Stimulated activated CD8-positive, alpha-beta memory T cell treated with anti-CD3 and anti-CD28 coated beads, Interleukin-15, amount 100 ng/mL, for 48 hours (primary cell): ENCODE results near the gene MED26.
"Not testable (repeated sequence)": the region's sequence is repeated elsewhere in the genome, so short reads cannot be mapped to it uniquely, and the experiment has no call there.

Experiments used
- DNase-seq, 2 donors: peaks; one replicate each; pipeline ENCODE4 v3.0.0-alpha.2; 2020; ENCODE audit warnings: low read depth in 2 of 2

Gene MED26, protein sequence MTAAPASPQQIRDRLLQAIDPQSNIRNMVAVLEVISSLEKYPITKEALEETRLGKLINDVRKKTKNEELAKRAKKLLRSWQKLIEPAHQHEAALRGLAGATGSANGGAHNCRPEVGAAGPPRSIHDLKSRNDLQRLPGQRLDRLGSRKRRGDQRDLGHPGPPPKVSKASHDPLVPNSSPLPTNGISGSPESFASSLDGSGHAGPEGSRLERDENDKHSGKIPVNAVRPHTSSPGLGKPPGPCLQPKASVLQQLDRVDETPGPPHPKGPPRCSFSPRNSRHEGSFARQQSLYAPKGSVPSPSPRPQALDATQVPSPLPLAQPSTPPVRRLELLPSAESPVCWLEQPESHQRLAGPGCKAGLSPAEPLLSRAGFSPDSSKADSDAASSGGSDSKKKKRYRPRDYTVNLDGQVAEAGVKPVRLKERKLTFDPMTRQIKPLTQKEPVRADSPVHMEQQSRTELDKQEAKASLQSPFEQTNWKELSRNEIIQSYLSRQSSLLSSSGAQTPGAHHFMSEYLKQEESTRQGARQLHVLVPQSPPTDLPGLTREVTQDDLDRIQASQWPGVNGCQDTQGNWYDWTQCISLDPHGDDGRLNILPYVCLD

DNA sequence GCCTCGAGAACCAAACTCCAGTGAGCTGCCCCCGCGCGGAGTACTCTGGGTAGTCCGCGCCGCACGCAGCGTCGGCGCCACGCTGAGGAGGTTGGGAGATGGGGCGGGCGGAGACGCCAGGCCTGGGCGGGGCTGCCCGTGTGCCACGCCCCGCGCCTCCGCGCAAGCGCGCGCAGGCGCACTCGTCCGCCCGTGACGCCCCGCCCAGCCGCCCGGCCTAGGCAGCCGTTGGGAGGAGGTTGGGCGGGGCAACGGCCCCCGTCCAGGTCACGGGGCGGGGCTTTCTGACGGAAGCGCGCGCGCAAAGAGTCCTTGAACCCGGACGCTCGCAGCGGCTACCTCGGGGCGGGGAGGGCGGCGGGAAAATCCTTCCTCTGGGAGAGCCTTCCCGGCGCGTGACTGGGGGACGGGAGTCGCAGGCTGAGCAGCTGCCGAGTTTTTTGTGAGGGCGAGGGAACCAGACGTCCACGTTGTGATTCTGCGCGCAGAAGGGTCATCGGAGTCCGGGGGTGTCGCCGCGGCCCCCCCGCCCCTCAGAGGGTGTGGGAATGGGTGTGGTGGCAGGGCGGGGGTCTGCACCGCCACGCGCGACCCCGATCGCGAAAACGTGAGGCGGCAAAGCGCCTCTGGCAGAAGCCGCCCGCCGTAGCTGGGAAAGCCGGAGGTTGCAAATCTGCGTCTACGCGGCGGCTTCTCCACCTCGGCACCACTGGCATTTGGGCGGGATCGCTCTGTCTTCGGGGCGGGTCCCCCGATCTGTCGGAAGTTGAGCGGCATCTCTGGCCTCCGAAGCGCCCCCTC is at the start of gene MED26:
MED26 (minus strand) TSS at position 22 of the 801 bp plus-strand sequence. CDS start 261 bp downstream, outside the sequence.
- DNase-seq: peak; percentile 90 to 93

DNA sequence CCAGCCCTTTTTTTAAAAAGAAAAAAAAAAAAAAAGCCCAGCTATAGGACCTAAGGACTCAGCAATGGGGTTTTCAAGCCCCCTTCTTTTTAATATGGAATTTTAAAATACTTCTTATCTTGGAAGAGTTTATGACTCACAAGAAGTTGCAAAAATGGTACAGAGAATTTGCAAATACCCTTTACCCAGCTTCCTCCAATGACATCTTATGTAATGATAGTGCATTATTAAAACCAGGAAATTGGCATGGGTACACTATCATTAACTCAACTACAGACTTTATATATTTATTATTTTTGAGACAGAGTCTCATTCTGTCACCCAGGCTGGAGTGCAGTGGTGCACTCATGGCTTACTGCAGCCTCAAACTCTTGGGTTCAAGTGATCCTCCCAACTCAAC is 49.1 kb upstream of the MED26 start:
- no peak for DNase-seq

DNA sequence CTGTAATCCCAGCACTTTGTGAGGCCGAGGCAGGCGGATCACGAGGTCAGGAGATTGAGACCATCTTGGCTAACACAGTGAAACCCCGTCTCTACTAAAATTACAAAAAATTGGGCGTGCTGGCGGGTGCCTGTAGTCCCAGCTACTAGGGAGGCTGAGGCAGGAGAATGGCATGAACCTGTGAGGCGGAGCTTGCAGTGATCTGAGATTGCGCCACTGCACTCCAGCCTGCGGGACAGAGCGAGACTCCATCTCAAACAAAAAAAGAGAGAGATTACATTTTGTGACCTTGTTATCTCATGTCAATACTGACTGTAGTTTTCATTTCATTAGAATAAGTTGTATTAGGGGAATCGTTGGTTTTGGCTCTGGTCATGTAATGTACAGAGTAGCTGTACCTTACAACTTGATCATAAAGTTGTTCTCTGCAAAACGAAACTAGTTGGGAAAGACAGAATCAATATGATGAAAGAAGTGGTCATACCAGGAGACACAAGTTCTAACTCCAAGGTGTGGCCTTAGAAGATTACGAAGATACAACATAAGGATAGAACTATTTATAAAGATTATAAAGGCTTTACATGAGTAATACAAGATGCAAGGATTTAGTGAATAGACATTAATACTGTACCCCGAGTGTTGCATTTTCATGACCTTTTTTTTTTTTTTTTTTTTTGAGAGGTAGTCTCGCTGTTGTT is 48.2 kb upstream of the MED26 start:
- no peak for DNase-seq

DNA sequence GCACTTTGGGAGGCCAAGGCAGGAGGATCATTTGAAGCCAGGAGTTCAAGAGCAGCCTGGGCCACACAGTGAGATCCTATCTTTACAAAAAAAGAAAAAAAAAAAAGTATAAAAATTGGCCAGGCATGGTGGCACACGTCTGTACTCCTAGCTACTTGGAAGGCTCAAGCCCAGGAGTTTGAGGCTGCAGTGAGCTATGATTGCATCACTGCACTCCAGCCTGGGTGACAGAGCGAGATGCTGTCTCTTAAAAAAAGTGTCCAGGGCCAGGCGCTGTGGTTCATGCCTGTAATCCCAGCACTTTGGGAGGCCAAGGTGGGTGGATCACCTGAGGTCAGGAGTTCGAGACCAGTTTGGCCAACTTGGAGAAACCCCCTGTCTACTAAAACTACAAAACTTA is 45.8 kb upstream of the MED26 start:
- not testable (repeated sequence) for DNase-seq

DNA sequence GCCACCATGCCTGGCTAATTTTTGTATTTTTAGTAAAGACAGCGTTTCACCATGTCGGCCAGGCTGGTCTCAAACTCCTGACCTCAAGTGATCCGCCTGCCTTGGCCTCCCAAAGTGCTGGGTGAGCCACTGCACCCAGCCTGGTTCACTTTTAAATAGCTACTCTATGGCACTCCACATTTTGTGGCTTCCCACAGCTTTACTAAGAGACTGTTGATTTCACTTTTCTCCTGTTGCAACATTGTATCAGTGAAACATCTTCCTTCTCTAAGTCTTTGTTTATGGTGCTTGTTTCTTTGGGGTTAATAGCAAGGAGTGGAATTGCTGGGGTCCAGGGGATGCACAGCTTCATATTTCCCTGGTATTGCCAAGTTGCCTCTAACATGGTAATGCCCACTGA is 45.2 kb upstream of the MED26 start:
- no peak for DNase-seq

DNA sequence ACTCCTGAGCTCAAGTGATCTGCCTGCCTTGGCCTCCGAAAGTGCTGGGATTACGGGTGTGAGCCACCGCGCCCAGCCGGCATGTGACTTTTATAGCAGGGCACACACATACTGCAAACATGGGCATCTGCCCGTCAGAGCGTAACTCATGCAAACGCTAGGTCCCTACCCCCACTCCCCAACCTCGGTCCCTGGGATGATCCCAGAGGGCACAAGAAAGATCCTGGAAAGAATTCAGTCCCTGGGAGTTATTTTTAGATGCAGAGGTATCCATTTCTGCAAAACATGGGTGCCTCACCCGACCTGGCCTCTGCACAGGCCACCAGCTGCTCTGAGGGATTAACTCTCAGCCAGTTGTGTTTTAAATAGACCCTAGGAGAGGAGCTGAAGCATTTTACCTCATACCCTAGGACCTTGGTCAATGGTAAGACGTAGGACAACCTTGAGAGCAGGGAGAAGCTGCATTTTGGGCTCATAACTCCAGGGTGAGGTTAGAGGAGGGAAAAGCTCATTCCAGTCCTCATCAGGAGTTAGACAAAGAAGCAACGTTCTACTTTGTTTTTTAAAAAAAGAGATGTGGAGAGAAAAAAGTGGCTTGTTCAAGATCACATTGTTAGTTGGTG is 43.8 kb upstream of the MED26 start:
- DNase-seq: no peak

DNA sequence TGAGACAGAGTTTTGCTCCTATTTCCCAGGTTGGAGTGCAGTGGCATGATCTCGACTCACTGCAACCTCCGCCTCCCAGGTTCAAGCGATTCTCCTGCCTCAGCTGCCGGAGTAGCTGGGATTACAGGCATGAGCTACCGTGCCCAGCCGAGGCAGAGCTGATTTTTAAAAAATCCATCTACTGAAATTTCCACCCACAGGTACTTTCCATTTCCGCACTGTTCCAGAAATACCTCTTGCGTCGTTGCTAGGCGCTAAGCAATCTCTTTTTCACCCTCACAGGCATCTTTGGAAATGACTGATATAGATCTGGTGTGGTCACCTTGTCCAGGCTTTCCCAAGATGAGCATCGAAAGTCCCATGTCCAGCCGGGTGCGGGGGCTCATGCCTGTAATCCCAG is 42.3 kb upstream of the MED26 start:
- no peak for DNase-seq

DNA sequence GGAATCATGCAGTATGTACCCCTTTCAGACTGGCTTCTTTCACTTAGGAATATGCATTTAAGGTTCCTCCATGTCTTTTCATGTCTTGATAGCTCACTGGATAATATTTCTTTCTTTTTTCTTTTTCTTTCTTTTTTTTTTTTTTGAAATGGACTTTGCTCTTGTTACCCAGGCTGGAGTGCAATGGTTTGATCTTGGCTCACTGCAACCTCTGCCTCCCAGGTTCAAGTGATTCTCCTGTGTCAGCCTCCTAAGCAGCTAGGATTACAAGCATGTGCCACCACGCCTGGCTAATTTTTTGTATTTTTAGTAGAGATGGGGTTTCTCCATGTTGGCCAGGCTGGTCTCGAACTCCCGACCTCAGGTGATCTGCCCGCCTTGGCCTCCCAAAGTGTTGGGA is 40.7 kb upstream of the MED26 start:
- DNase-seq: not testable (repeated sequence)

DNA sequence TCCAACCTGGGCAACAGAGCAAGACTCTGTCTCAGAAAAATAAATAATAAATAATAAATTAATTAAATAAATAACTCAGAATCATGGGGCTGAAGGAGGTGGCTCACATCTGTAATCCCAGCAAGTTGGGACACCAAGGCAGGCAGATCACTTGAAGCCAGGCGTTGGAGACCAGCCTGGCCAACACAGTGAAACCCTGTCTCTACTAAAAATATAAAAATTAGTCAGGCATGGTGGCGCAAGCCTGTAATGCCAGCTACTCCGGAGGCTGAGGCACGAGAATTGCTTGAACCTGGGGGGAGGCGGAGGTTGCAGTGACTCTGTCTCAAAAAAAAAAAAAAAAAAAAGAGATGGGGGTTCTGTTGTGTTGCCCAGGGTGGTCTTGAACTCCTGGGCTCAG is 40.2 kb upstream of the MED26 start:
- no peak for DNase-seq

DNA sequence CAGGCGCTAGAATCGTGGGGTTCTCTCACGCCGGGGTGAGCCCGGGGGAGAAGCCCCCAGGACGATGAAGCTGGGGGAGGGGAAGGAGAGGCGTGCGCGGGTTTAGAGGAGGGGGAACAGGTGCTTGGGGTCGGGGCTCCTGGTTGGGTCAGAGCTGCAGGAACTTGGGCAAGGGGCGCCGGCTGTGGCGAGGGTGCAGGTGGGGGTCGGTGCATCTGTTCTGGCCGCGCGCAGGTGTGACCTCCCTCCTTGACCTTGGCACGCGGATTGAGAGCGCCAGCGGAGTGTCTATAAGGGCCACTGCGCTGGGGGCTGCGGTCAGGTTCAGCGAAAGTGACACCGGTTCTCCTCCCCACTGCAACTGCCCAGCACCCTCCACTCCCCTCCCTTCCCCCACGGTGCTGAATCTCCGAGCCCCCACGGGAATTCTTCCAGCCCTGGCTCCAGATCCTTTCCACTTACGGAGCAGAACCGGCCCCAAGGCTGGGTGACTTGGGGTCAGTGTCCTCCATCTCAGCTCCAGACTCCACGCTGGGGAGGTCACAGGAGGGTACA is 33.6 kb upstream of the MED26 start:
- DNase-seq: no peak

DNA sequence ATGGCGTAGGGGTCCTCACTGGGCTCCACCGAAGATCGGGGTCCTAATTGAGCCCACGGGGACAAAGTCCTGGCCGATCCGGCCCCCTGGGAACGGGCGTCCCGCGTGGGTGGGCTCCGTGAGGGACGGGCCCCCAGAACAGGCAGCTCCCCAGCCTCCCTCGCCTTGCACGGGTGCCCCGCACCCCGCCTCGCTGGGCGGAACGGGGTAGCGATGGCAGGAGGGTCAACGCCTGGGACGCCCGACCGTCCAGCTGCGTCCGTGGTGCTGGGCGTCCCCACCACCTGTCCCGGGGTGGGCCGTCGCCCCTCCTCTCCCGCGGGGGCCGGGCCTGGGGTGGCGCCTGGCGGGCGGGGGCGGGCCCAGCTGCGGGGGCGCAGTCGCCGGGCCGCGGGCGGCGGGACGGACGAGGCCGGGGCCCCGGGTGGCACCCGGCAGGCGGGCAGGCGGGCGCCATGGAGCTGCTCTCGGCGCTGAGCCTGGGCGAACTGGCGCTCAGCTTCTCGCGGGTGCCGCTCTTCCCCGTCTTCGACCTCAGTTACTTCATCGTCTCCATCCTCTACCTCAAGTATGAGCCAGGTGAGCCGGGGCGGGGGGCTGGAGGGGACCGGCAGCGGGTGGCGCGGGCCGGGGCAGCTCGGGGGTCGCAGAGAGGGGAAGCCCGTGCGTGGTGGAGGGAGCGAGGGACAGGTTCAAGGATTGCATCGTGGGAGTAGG is 32.9 kb upstream of the MED26 start, which contains the start of gene TMEM38A:
TMEM38A (plus strand) TSS at position 377 of the 717 bp plus-strand sequence; CDS start at position 456, 79 bp downstream.
- peak; percentile 8 to 25 for DNase-seq

DNA sequence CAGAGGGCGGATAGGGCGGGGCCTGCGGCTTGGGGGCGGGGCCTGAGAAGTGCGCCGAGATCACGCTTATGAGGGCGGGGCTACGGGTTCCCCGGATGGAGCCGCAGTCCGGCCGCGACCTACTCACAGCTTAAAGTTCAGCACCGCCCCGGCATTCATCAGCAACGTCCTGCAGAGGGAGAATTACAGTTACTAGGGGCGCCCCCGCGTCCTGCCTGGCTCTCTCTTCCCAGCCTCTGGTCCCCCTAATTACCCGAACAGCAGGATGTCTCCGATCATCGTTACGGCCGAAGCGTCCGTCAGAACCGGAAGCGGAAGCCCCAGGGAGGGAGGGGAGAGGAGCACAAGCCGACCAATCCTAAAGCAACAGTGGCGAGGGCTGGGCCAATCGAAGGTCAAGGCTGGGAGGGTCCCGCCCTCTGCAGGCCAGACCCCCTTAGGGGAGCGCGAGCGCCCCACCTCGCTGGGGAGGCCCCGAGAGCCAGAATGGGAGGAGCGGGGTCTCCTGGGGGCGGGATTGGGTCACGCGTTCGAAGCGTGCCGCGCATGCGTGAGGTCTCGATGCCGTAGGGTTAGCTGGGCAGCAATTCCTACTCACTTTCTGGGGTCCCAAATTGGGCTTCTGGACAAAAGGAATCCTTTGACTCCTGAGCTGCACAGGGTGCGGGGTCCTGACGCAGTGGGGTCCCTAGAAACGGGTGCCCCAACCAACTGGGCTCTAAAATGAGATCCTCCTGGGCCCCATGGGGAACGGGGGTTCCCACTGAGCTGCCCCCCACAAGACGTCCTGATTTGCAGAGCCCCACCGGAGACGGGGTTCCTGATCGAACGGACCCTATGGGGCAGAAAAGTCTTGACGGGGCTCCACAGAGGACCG is 32.1 kb upstream of the MED26 start, which contains the start of gene SMIM7:
SMIM7 (minus strand) TSS at position 313 of the 877 bp plus-strand sequence; CDS start at position 279, 34 bp downstream.
- peak; percentile 99 for DNase-seq

DNA sequence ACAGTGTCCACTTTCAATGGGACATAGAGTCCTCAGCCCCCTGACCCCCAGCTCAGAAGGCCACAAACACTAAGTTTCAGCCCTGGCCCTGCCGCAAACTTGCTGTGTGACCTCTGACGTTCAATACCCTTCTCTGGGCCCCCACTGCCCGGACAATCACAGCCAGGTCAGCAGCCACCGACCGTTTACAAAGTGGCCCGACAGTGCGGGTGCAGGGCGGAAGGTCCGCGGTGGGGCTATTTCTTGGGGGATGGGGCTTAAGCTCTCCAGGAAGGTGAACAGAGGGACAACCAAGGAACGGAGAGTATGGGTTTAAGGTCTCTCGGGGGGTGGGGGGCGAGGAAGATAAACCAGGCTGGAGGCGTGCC is 31.4 kb upstream of the MED26 start:
- no peak for DNase-seq

DNA sequence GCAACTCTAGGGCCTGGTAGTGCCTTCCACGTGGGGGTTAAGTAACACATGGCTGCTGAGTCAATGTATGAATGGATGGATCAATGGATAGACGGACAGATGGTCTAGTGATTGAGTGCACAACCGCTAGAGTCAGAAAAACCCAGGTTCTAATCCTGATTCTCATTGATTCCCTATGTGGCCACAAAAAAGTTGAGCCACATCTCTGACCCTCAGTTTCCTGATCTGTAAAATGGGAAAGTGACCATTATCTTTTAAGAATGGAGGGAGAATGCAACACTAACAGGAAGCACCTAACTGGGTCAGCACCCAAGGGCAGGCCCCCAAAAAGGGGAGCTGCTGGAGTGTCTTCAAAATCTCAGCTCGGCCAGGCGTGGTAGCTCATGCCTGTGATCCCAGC is 29.4 kb upstream of the MED26 start:
- DNase-seq: no peak

DNA sequence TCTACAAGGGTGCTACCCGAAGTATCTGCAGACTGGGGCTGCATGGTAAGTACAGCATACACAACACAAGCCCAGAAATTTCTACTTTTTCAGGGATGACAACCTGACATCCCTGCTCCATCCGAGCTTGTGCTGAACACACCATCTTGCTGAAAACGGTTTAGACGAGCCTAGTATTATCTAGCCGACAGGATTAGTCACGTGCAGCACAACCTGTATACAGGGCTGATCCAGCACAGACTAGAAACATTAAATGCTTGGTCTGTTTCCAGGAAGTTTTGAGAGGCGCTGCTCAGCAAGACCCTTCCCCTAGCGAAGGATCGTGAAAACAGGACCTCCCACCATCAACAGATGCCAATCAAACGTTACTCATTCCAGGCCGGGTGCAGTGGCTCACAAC is 27.7 kb upstream of the MED26 start:
- no peak for DNase-seq

DNA sequence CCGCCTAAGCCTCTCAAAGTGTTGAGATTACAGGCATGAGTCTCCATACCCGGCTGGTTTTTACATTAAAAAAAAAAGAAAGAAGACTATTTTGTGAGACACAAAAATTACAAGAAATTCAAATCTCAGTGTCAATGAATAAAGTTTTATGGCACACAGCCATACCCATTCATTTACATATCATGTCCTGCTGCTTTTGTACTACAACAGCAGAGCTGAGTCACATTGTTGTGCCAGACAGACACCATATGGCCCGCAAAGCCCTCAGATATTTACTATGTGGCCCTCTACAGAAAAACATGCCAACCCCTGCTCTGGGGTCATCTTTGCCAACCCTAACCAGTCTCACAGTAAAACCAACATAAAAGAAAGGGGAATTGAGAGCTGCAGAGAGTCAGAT is 26.6 kb upstream of the MED26 start:
- no peak for DNase-seq

DNA sequence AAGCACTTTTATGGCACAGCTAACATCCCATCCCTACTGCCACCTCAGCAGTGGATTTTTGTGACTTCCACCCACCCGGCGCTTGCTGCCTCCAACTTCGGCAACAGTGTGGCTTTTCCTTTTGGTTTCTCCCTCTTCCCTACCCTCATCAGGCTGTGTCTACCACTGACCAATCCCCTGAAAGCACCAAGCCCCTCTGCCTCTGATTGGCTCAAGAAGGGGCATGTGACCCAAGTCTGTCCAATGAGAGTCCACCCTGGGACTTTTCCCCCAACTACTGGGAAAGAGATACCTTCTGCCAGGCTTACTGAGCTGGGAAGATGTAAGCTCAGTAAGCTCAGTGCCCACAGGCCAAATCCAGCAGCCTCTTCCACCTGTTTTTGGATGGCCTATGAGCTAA is 26.1 kb upstream of the MED26 start:
- no peak for DNase-seq

DNA sequence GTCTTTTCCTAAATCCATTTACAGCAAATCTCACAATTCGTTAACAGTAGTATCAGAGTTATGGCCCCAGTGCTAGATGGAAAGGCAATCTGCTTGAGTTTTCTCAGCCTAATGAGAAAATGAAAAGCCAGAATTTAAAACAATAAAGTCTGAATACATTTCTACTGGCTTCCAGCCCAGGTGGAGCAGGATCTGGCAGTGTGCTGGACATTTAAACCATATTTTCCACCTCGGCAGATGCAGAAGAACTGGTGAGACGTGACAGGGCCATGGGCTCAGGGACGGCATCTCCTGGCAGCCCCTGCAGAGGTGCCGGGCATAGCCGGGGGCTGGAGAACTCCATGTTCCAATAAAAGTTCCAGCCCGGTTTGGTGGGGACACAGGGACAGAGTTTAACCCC is 24.9 kb upstream of the MED26 start:
- DNase-seq: no peak

DNA sequence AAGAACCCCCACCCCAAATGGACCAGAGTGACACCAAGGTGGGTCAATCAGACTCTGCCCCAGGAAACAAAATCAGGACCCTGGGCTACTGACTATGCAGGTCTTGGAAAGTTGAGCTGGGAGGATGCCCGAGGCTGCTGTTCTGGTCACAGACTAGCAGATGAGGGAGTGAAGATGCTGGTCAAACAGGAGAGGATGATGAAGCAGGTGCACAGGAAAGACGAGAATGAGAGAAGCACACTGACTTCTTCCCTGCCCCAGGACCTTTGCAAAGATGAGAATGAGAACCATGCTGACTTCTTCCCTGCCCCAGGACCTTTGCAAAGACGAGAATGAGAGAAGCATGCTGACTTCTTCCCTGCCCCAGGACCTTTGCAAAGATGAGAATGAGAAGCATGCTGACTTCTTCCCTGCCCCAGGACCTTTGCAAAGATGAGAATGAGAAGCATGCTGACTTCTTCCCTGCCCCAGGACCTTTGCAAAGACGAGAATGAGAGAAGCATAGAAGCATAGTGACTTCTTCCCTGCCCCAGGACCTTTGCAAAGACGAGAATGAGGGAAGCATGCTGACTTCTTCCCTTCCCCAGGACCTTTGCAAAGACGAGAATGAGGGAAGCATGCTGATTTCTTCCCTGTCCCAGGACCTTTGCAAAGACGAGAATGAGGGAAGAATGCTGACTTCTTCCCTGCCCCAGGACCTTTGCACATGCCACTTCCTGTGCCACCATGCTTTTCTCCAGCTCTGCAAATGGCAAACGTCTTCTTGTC is 23.6 kb upstream of the MED26 start:
- DNase-seq: not testable (repeated sequence)
